ENCODE data around the gene B3GNT5. TPM values are rescaled to one million over a fixed set of nuclear protein-coding genes. Genes with fewer than 3 reads are reported as not detected.

B3GNT5 gene
- total and polyA plus RNA-seq, 10 of the 15 experiments (the other 5 are each of a cell fraction or from before 2014, with no cell fraction given): 0.24 to 1.1 (median 0.48) TPM

DNA sequence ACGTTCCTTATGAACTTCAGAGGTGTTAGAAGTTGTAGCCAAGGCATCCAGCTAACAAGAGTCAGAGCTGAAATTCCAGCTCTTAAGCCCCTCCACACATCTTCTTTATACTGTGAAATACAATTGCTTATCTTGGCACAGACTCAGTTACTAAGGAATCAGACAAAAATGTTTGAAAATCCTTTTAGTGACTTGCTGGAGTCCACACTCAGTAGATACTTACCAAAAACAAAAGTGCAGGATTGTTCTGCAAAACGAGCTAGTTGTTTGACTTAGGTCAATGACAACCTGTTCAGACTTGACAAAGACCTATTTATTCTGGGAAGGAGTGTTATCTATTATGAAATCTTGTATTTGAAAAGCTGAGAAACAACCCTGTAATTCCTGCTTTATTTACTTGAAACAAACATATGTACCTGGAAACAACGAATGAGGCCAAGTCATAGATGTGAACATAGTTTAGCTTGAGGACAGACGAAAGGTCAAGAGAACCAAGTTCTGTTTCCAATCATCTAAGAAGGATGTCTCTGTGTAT lies 38.5 kb downstream of the B3GNT5 start (continued):
- TF ChIP-seq BCL11A (IDR thresholded peaks at IDR 0.05; ENCODE audit: low read depth, low read length): no peak

DNA sequence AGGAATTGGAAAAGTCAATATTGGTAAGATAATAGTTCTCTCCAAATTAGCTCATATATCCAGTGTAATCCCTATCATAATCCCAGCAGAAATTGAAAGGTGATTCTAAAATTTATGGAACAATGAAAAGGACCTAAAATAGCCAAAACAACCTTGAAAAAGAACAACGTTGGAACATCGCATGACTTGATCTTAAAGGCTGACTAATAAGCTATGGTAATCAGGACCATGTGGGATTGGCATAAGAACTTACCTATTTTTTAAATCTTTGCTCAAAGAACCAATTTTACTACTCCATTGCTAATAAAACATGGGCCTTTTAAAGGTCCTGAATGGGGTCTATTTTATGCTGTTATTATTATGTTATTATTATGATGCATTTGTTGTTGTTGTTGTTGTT lies 40.9 kb downstream of the B3GNT5 start:
- Histone ChIP-seq H3K36me3 (ENCODE audit: control insufficient read depth in 2 of 2, insufficient read depth in 2 of 2, low read length in 1 of 2) (no peaks in the 10 kb centered on the region), H4K20me1 (ENCODE audit: control insufficient read depth, insufficient read depth) (no peaks in the 10 kb centered on the region), H3K27ac (ENCODE audit: control insufficient read depth, insufficient read depth) (no peak overlapping the region), H3K4me2 (ENCODE audit: control insufficient read depth, insufficient read depth) (no peak overlapping the region), H3K4me1 (ENCODE audit: control insufficient read depth, insufficient read depth, low read length) (no peaks in the 10 kb centered on the region), H3K4me3 (no peak overlapping the region), H3K9me3 (replicated peaks; ENCODE audit: control insufficient read depth, insufficient read depth, low read length) (no peaks in the 10 kb centered on the region), H3K79me2 (ENCODE audit: control insufficient read depth, insufficient read depth, low read length) (no peaks in the 10 kb centered on the region), H2AFZ (ENCODE audit: control insufficient read depth, low read depth, low read length) (no peak overlapping the region), H3K9ac (ENCODE audit: control insufficient read depth, insufficient read depth, low read length) (no peak overlapping the region), H3K27me3 (replicated peaks in 1 of 2; ENCODE audit: control insufficient read depth in 2 of 2, insufficient read depth in 2 of 2, low read length in 1 of 2) (no peaks in the 10 kb centered on the region)
- BruUV-seq (replicated peaks): no TSS peak
- ChIA-PET CTCF (no interaction called here), SMC1A (ENCODE audit: uncharacterized antibody, unreplicated experiment) (interaction anchor here (1.1 to 1.4 kb wide), 3 partner anchors 13 to 162 kb away, joined by 4 read pairs; no protein-coding TSS in a partner anchor), POLR2A (interaction anchor here (1.2 kb wide), 1 partner anchor 26 kb away, joined by 3 read pairs; no protein-coding TSS in a partner anchor), RAD21 (ENCODE audit: unreplicated experiment) (no interaction called here)
- in situ Hi-C loops (cut with MboI) (no loop called here), intact Hi-C loops (cut with micrococcal nuclease; ENCODE audit: unreplicated experiment) (no loop called here)
- ATAC-seq: no peak
- no peak for DNase-seq (ENCODE audit: low read depth, low spot score)
- WGBS (ENCODE audit: insufficient coverage, insufficient replicate concordance, low lambda C conversion rate, missing lambda C conversion rate): 81% methylated on average over 2 of the region's 2 CpGs
- no peak for TF ChIP-seq BMI1 (IDR thresholded peaks at IDR 0.05; ENCODE audit: borderline replicate concordance)
- TF ChIP-seq ZNF217 (IDR thresholded peaks at IDR 0.05): no peak
- TF ChIP-seq CREB1 (IDR thresholded peaks at IDR 0.05; ENCODE audit: low read depth): no peak
- no peak for TF ChIP-seq MTA3 (IDR thresholded peaks at IDR 0.05; ENCODE audit: borderline replicate concordance, low read length)
- no peak for TF ChIP-seq BRCA1 (IDR thresholded peaks at IDR 0.05; ENCODE audit: low read depth, low read length)
- TF ChIP-seq SIX5 (IDR thresholded peaks at IDR 0.05; ENCODE audit: low read depth, low read length, severe bottlenecking): no peak
- no peak for TF ChIP-seq IRF4 (IDR thresholded peaks at IDR 0.05; ENCODE audit: low read depth, low read length)
- no peak for TF ChIP-seq NBN (IDR thresholded peaks at IDR 0.05)
- TF ChIP-seq MXI1 (IDR thresholded peaks at IDR 0.05; ENCODE audit: low read depth, low read length): no peak
- no peak for TF ChIP-seq NKRF (conservative IDR thresholded peaks at IDR 0.05)
- no peak for TF ChIP-seq SMAD5 (IDR thresholded peaks at IDR 0.05; ENCODE audit: low read depth)
- TF ChIP-seq POLR2AphosphoS2 (IDR thresholded peaks at IDR 0.05; ENCODE audit: low read depth, low read length): no peak
- FAIRE-seq: no peak
